GM19463 (cell line): Measurements from ENCODE around the gene KIF26B.

Experiments used
- ATAC-seq: cut with Tn5 transposase; IDR thresholded peaks from one replicate; pipeline ENCODE4 v1.9.1; 2021; ENCODE audit warnings: mild to moderate bottlenecking, moderate library complexity; ENCODE audit not compliant: unreplicated experiment

KIF26B gene

GRCh38 chr1:245484176-245484575, 329.4 kb downstream of the KIF26B start:
- no peak for ATAC-seq

- no peak for ATAC-seq
Observed at GRCh38 chr1:245485996-245486395, 331.2 kb downstream of the KIF26B start.

- no peak for ATAC-seq
Observed at GRCh38 chr1:245486775-245487470, 332.1 kb downstream of the KIF26B start.

DNA sequence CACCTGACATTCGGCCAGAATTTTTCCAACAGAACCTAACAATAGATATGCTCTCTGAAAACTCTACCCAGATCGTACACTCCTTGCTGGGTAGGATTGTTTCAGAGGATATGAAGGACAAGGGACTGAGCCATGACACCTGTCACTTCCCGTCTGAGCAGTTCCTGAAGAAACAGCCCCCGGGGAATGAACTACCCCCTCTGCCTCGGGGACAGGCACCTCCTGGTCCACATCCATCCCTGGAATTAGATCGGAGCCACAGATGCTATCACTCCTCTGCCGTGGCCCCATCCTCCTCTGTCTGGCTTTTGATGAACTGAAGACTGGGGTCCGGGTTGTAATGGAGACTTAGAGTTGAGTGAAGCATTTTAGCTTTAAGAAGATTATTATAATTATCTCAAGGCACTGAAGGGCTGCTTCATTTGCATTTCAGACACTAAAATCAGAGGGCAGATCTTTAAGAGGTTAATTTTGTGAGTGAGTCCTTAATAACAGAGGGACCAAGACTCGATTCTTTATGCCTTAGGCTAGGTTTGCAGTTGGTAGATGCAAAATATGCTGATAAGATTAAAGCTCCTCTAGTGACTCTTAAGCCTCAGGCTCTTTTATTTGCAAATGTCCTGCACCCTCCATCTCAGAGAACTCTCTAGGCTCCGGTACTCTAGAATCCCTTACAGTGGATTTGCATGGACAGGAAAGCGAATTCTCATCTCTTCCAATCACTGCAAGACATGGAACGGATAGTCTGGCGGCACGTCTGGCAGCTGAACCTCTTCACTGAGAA, 333.8 kb downstream of the KIF26B start:
- no peak for ATAC-seq

DNA sequence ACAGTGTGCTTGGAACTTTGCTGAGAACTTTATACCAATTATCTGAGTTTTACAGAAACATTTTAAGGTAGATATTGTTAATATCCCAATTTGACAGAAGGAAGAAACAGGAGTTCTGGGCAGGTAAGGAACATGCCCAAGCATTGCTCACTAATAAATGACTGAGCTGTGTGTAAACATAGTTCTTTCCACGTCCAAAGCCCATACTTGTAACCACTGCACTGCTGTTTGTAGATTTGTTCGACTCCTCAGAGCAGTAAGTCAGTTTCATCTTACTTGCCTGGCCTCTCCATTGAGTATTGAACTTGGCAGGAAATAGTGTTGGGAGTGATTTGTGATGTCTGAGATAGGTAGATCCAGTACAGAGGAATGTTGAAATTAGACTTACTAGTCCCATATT, 335.1 kb downstream of the KIF26B start:
- no peak for ATAC-seq

- ATAC-seq, result no peak
Observed at GRCh38 chr1:245493029-245493428, 338.2 kb downstream of the KIF26B start.

- no peak for ATAC-seq
Observed at GRCh38 chr1:245495681-245496080, 340.9 kb downstream of the KIF26B start.

DNA sequence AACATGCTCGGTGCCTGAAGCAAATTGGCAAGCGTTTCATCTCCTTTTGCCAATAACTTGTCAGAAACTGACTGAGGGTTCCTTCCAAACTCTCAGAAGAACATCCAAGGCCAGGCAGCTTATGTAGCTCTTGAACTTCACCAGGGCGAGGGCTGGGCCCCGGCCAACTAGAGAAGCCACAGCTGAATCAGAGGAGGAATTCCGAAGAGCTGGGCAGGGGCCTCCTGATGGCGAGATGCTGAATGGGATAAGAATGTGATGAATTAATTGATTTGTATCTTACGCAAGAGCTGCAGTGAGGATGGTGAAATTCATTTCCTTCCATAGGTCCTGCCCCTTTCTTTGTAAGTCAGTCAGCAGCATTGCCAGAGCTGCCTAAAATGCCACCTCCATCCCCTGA, 345.8 kb downstream of the KIF26B start:
- no peak for ATAC-seq

- no peak for ATAC-seq
Observed at GRCh38 chr1:245501633-245502032, 346.8 kb downstream of the KIF26B start.

DNA sequence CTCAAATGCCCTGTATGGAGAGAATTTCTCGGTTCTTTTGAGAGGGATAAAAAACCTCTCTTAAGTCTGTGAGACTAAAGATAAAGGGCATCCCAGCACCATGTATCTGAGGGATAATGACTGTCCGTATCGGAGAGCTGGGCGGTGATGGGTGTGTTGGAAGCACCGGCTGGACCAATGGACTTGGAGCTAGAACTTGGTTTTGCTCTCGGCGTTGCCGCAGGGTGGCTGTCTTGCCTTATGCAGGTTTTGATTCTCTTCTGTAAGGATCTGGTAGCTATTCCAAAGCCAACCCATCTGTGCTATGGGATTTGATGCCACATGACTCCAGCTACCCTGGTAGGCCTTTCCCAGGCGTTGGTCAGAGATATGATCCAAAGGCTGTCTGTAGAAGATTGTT, 348.8 kb downstream of the KIF26B start:
- ATAC-seq, result no peak

DNA sequence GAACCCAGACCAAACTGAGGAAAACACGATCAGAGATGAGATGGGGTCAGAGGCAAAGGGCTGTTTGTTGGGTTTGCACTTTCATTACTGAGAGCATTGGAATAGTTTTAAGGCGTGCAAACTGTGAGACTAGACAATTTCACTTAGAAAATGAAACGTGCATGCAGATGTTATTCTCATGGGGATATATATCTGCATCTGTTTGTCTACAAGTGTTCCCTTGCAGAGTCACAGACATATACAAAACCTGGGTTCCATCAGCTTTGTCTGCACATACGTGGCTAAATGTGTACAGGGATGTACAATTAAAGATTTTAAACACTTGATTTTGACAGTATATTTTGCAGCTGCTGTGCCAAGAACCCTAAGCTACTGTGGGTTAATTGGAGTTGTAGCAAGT, 355.4 kb downstream of the KIF26B start:
- no peak for ATAC-seq

DNA sequence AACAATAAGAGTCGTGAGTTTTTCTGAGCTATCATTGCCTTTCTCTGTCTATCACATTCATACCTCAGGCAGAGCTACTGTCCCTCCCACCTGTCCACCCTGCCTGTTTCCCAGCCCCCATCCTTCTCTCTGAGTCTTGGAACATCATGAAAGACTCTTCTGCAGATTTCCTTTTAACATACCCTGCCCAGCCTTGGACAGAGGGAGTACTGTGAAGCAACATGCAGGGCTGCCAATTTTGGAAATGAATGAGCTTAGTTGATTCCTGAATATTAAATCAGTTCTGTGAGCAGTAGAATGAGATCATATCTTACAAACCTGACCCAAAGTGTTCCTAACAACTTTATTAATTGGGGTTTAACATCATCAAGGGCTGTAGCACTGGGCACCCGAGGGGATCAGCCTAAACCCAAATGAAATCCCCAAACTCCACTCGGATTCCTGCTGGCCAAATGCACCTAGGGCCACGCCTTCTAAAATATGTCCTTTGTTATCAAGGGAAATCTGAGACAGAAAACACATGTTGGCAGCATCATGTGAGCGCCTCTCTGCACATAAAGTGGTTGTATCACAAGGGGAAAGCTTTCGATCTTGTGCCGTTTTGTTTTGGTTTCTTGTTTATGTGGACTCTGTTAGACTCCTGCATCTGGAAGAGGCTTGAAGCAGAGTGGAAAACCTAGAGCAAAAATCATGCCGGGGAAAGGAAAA, 357.6 kb downstream of the KIF26B start:
- no peak for ATAC-seq

- no peak for ATAC-seq
Observed at GRCh38 chr1:245512980-245513578, 358.3 kb downstream of the KIF26B start.

DNA sequence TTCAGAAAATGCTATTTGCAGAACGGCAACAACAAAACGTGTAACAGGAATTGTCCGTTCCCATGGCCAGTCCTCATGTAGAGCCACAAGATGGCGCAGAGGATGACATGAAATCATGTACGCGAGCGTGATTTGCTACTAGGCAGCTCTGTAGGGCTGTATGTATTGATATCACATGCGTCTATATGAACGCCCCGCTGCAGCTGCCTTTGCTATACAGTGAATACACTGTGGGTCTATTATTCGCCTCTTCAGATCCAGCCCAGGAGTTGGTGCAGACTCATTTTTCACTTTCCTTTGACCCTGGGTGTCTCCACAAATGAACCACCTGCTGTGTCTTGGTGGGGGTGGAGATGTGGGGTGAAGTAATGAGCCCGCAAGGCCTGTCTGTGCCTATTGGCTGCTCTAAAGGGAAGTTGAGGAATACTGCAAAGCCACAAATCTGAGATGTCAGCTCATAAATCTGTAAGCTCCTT, 361.5 kb downstream of the KIF26B start:
- ATAC-seq, result no peak

GRCh38 chr1:245520611-245521010, 365.8 kb downstream of the KIF26B start:
- ATAC-seq, result no peak

GRCh38 chr1:245526141-245526540, 371.4 kb downstream of the KIF26B start:
- no peak for ATAC-seq

DNA sequence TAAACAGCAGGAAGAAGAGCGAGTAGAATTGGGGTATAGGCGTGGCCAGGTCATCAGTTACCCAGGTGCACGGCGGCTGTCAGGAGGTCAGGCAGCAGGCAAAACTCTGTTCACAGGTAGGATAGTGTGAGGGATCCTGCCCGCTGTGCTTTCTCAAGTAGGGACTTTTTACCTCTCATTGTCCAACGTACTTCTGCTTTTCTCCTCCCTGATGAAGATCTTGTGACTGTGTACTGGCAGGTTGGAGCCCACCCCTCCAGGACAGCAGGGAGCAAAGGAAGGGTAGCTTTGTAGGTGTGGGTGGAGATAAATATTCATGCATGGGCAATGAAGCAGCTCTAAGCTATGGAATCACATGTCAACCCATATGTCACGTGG, 373.5 kb downstream of the KIF26B start:
- ATAC-seq, result no peak

- no peak for ATAC-seq
Observed at GRCh38 chr1:245530937-245531336, 376.2 kb downstream of the KIF26B start.

- ATAC-seq, result no peak
Observed at GRCh38 chr1:245537992-245538391, 383.2 kb downstream of the KIF26B start.

GRCh38 chr1:245538671-245539070, 383.9 kb downstream of the KIF26B start:
- no peak for ATAC-seq

DNA sequence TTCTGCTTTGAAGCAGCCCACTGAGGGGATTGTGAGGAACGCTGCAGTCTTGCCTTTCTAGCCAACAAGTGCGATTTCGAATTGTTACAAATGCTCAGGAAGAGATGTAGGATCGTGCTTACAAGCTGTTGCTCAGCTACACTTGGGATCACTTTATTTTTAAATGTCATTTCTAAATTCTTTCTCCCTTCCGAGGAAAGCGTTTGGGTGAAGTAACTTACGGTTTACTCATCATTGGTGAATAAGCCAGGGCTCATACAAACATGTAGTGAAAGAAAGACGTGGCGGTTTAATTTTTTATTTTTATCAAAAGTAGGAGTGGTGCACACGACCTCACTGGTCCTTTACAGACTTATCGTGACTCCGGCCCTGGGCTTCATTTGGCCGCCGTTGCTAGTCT, 386.6 kb downstream of the KIF26B start:
- no peak for ATAC-seq
